SU-DHL-6 (cell line): ENCODE results near the gene ZCCHC7.

ENCODE experiments used
- H2AFZ ChIP-seq: fragments of 200-600 bp; sonication (generic); 2 replicates; pipeline ENCODE4 v1.6.1; 2014; ENCODE audit warnings: low read depth, mild to moderate bottlenecking, moderate library complexity, mixed read lengths, antibody characterized with exemption, low read length; ENCODE audit not compliant: severe bottlenecking
- H3F3A ChIP-seq: fragments of 200-600 bp; shearing (Covaris generic); 2 replicates; pipeline ENCODE4 v1.6.0; 2016; ENCODE audit warnings: antibody characterized with exemption, mild to moderate bottlenecking; ENCODE audit not compliant: insufficient read depth
- H3K27ac ChIP-seq: fragments of 200-600 bp; sonication (generic); 2 replicates; pipeline ENCODE4 v1.5.1; 2016; ENCODE audit warnings: low read depth, mild to moderate bottlenecking, low read length, moderate library complexity, mixed read lengths
- H3K27me3 ChIP-seq: fragments of 200-600 bp; sonication (generic), shearing (Covaris generic); 2 replicates; pipeline ENCODE4 v1.6.0; 2014; ENCODE audit warnings: mild to moderate bottlenecking, low read length
- H3K36me3 ChIP-seq: fragments of 200-600 bp; sonication (generic); 2 replicates; pipeline ENCODE4 v1.6.1; 2014; ENCODE audit warnings: mild to moderate bottlenecking, low read length, mixed read lengths
- H3K4me2 ChIP-seq: fragments of 300-600, 200-600 bp; shearing (Covaris generic), sonication (generic); 2 replicates; pipeline ENCODE4 v1.6.0; 2014; ENCODE audit warnings: low read length, low read depth, mild to moderate bottlenecking; ENCODE audit not compliant: poor library complexity, severe bottlenecking
- H3K4me3 ChIP-seq: fragments of 200-600 bp; sonication (generic); 2 replicates; pipeline ENCODE4 v1.5.1; 2014; ENCODE audit warnings: antibody characterized with exemption, low read length, mild to moderate bottlenecking, mixed read lengths; ENCODE audit not compliant: insufficient read depth, poor library complexity, severe bottlenecking
- H3K79me2 ChIP-seq: fragments of 200-600 bp; sonication (generic); 2 replicates; pipeline ENCODE4 v1.6.1; 2014; ENCODE audit warnings: mild to moderate bottlenecking, low read length, moderate library complexity; ENCODE audit not compliant: insufficient read depth
- H3K9ac ChIP-seq: fragments of 200-600 bp; sonication (generic); 2 replicates; pipeline ENCODE4 v1.7.0; 2014; ENCODE audit warnings: mild to moderate bottlenecking, low read length
- H3K9me2 ChIP-seq: fragments of 200-600 bp; sonication (generic); replicated peaks from 2 replicates; pipeline ENCODE4 v1.6.1; 2014; ENCODE audit warnings: low read length; ENCODE audit not compliant: insufficient read depth
- H3K9me3 ChIP-seq: fragments of 200-600 bp; sonication (generic); 2 replicates; pipeline ENCODE4 v1.6.1; 2014; ENCODE audit warnings: low read length, mixed read lengths; ENCODE audit not compliant: insufficient read depth
- H4K20me1 ChIP-seq: fragments of 200-600 bp; sonication (generic); 2 replicates; pipeline ENCODE4 v1.6.1; 2014; ENCODE audit warnings: low read depth, mild to moderate bottlenecking, antibody characterized with exemption, low read length, moderate library complexity, mixed read lengths
- CTCF ChIP-seq: fragments of 200-600 bp; sonication (generic); IDR thresholded peaks from one replicate; pipeline ENCODE4 v1.5.1; 2017; ENCODE audit warnings: antibody characterized with exemption, mild to moderate bottlenecking, low read length, moderate library complexity; ENCODE audit not compliant: insufficient read depth, poor library complexity, severe bottlenecking
- EZH2phosphoT487 ChIP-seq: fragments of 200-600 bp; sonication (generic), shearing (Covaris generic); conservative IDR thresholded peaks from 2 replicates; pipeline ENCODE4 v1.6.1; 2018; ENCODE audit warnings: mild to moderate bottlenecking, antibody characterized with exemption, low read length, moderate library complexity, mixed read lengths

The ZCCHC7 gene

DNA sequence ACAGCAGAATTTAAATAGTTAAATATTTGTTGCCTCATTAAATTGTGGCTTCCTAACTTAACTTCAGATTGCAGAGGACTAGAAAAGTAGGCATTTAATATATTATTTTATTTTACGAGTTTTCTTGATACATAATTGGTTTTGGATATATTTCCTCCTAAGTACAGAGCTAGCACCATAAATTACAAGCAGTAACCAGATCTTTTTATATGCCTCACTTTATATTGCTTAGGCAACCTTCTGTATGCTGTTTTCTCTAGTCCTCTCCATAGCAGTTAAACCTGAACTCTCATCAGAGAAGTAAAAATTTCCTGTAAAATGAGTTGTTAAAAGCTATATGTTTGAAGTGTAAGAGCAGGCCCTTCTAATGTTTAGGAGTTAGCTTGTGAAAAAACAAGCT lies 144.2 kb downstream of the ZCCHC7 start:
- H3K4me3 ChIP-seq, result no peak overlapping the region
- H3K36me3 ChIP-seq, result peaks cover 5% of the 10 kb centered on the region; the same call in 1 of the 2 replicates
- peaks cover 10% of the 10 kb centered on the region for H4K20me1 ChIP-seq
- TF ChIP-seq EZH2phosphoT487 (no peak), CTCF (no peak)
- H3K4me2 ChIP-seq, result no peak overlapping the region
- H3K27me3 ChIP-seq, result no peaks in the 10 kb centered on the region
- peak overlapping the region; percentile 12; the same call in 1 of the 2 replicates for H3K27ac ChIP-seq
- peaks cover 100% of the 10 kb centered on the region for H3K79me2 ChIP-seq
- H3K9me2 ChIP-seq, result no peaks in the 10 kb centered on the region
- no peaks in the 10 kb centered on the region for H3K9me3 ChIP-seq
- H2AFZ ChIP-seq, result no peak overlapping the region
- no peak overlapping the region for H3K9ac ChIP-seq
- peaks cover 53% of the 10 kb centered on the region; the same call in 1 of the 2 replicates for H3F3A ChIP-seq

- Histone ChIP-seq H3K4me2 (no peak overlapping the region), H3K27ac (no peak overlapping the region; the same call in 1 of the 2 replicates), H3K36me3 (peaks cover 7% of the 10 kb centered on the region; the same call in 1 of the 2 replicates)
Measured at GRCh38 chr9:37266630-37267029, 146.3 kb downstream of the ZCCHC7 start.

DNA sequence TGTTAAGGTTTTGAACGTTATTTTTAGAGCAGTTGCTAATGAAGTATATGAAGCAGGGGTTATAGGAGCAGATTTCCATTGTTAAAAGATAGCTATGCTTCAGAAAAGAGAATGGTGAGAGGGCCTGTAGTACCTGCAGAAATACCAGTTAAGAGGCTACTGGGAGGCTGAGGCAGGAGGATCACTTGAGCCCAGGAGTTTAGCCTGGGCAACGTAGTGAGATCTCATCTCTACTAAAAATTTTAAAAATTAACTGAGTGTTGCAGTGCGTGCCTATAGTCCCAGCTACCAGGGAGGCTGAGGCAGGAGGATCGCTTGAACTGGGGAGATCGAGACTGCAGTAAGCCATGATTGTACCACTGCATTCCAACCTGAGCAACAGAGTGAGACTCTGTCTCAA lies 148.8 kb downstream of the ZCCHC7 start:
- no peaks in the 10 kb centered on the region for H3K27me3 ChIP-seq
- H3K4me3 ChIP-seq, result no peak overlapping the region
- no peak overlapping the region for H2AFZ ChIP-seq
- peaks cover 21% of the 10 kb centered on the region for H3K36me3 ChIP-seq
- no peaks in the 10 kb centered on the region for H3K9me2 ChIP-seq
- no peaks in the 10 kb centered on the region for H4K20me1 ChIP-seq
- peaks cover 100% of the 10 kb centered on the region for H3K79me2 ChIP-seq
- no peak overlapping the region for H3K27ac ChIP-seq
- no peak for TF ChIP-seq CTCF
- no peak for TF ChIP-seq EZH2phosphoT487
- no peak overlapping the region for H3K9ac ChIP-seq
- no peaks in the 10 kb centered on the region for H3K9me3 ChIP-seq
- peaks cover 48% of the 10 kb centered on the region for H3F3A ChIP-seq
- H3K4me2 ChIP-seq, result no peak overlapping the region

More at GRCh38 chr9:37266630-37267029, 146.3 kb downstream of the ZCCHC7 start:
- no peaks in the 10 kb centered on the region for H3K27me3 ChIP-seq
- peaks cover 53% of the 10 kb centered on the region; the same call in 1 of the 2 replicates for H3F3A ChIP-seq
- no peak for TF ChIP-seq EZH2phosphoT487
- no peak for TF ChIP-seq CTCF
- H2AFZ ChIP-seq, result no peak overlapping the region
- H3K9me2 ChIP-seq, result no peaks in the 10 kb centered on the region
- peaks cover 10% of the 10 kb centered on the region for H4K20me1 ChIP-seq
- H3K4me3 ChIP-seq, result no peak overlapping the region
- no peaks in the 10 kb centered on the region for H3K9me3 ChIP-seq
- H3K9ac ChIP-seq, result no peak overlapping the region
- H3K79me2 ChIP-seq, result peaks cover 100% of the 10 kb centered on the region
